ENCODE results near the gene FAP. TPM values are rescaled to one million over a fixed set of nuclear protein-coding genes. Genes with fewer than 3 reads are reported as not detected.

Gene FAP
- total RNA-seq, 2 donors from 2014 or later: not detected

DNA sequence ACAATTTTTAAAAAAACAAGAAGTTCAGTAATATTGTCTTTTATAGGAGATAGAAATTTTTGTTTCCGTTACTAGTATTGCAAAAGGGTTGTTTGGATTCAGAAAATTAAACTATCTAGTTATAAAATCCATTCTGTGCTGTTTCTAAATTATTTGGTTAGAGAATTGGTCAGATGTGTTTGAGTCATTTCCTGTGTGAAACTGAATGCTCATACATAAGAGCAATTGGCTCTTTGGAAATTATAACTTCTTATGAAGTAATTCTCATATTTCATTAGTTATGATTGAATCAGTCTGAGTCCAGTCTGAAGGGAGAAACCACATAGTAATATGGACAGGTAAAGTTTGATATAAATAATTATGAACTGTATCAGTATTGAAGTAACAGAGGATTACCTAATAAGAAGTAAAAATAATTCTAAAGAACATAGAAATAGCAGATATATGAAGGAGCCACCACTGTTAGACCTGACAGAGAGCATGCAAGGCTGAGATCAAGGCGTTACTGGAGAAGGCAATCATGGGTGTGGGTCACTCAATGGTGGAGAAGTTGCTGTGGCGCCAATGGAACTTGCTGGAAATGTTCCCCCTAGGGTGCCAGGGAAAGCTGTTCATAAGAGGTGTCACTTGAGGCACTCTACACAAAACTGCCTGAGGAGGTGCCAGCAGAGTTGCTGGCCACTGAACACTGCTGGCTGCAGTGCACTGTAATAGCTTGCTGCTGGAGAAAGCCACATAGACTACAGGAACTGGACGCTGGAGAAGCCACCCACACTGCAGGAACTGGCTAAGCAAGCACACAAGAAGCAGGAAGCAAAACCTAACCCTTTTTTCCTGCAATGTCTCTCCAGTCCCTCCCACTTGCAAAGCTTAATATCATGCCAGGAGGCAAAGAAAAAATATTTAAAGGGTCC is 18.0 kb upstream of the FAP start:
- Mint-ChIP-seq H3K4me1 (no peaks in the 10 kb centered on the region), H3K27ac (no peak overlapping the region), H3K4me3 (no peak overlapping the region), H3K36me3 (ENCODE audit: low read depth) (no peaks in the 10 kb centered on the region), H3K9me3 (no peaks in the 10 kb centered on the region), H3K27me3 (ENCODE audit: insufficient read depth) (no peaks in the 10 kb centered on the region)
- Histone ChIP-seq H3K9ac (ENCODE audit: extremely low read depth, low read length, poor library complexity, severe bottlenecking) (no peak overlapping the region), H3K27me3 (ENCODE audit: control insufficient read depth, insufficient read depth, low read length, poor library complexity, severe bottlenecking) (no peaks in the 10 kb centered on the region), H3K36me3 (ENCODE audit: control insufficient read depth, insufficient read depth, low read length) (no peaks in the 10 kb centered on the region), H3K27ac (ENCODE audit: low read depth, low read length) (no peak overlapping the region), H3K9me3 (ENCODE audit: control insufficient read depth, low read length) (no peaks in the 10 kb centered on the region), H3K4me3 (ENCODE audit: low read length) (no peak overlapping the region), H3K4me1 (ENCODE audit: control insufficient read depth, insufficient read depth, low read length) (no peaks in the 10 kb centered on the region)
- WGBS, 2 experiments (ENCODE audit: insufficient coverage in 1 of 2, insufficient read length in 1 of 2): 87 to 94% methylated on average over 2 to 4 of the region's 4 CpGs
- TF ChIP-seq, protein P1, sequence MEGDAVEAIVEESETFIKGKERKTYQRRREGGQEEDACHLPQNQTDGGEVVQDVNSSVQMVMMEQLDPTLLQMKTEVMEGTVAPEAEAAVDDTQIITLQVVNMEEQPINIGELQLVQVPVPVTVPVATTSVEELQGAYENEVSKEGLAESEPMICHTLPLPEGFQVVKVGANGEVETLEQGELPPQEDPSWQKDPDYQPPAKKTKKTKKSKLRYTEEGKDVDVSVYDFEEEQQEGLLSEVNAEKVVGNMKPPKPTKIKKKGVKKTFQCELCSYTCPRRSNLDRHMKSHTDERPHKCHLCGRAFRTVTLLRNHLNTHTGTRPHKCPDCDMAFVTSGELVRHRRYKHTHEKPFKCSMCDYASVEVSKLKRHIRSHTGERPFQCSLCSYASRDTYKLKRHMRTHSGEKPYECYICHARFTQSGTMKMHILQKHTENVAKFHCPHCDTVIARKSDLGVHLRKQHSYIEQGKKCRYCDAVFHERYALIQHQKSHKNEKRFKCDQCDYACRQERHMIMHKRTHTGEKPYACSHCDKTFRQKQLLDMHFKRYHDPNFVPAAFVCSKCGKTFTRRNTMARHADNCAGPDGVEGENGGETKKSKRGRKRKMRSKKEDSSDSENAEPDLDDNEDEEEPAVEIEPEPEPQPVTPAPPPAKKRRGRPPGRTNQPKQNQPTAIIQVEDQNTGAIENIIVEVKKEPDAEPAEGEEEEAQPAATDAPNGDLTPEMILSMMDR (conservative IDR thresholded peaks at IDR 0.05): no peak
- DNase-seq: no peak

DNA sequence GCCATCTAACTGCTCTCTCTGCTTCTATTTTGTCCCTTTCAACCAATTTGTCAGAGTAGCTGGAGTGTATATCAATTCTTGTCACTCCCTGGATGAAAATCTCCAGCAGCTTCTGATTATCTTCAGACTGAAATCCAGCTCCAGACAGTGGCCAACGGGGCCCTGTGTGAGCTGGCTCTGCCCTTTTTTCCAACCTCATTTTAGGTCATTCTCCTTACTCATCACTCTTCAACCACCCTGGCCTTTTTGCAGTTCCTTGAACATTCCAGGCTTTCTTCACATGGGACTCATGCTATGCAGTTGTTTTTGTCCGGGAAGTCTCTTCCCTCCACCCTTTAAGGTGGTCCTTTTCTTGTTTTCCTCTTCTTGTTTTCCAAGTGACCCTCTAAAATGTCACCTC is 15.4 kb upstream of the FAP start:
- H3K27me3 ChIP-seq (ENCODE audit: control insufficient read depth, insufficient read depth, low read length, poor library complexity, severe bottlenecking): no peaks in the 10 kb centered on the region
- no peaks in the 10 kb centered on the region for H3K4me1 ChIP-seq (ENCODE audit: control insufficient read depth, insufficient read depth, low read length)
- H3K9ac ChIP-seq (ENCODE audit: extremely low read depth, low read length, poor library complexity, severe bottlenecking): no peak overlapping the region
- 80 to 93% methylated on average over 1 to 2 of the region's 2 CpGs for WGBS, 2 experiments (ENCODE audit: insufficient coverage in 1 of 2, insufficient read length in 1 of 2)
- H3K27ac Mint-ChIP-seq: no peak overlapping the region
- TF ChIP-seq, protein P1 (conservative IDR thresholded peaks at IDR 0.05): no peak
- H3K9me3 ChIP-seq (ENCODE audit: control insufficient read depth, low read length): no peaks in the 10 kb centered on the region
- no peaks in the 10 kb centered on the region for H3K9me3 Mint-ChIP-seq
- H3K36me3 Mint-ChIP-seq (ENCODE audit: low read depth): no peaks in the 10 kb centered on the region
- H3K4me3 Mint-ChIP-seq: no peak overlapping the region
- no peak for DNase-seq
- H3K27me3 Mint-ChIP-seq (ENCODE audit: insufficient read depth): no peaks in the 10 kb centered on the region
- no peaks in the 10 kb centered on the region for H3K4me1 Mint-ChIP-seq
- no peak overlapping the region for H3K27ac ChIP-seq (ENCODE audit: low read depth, low read length)
- no peaks in the 10 kb centered on the region for H3K36me3 ChIP-seq (ENCODE audit: control insufficient read depth, insufficient read depth, low read length)
- no peak overlapping the region for H3K4me3 ChIP-seq (ENCODE audit: low read length)

DNA sequence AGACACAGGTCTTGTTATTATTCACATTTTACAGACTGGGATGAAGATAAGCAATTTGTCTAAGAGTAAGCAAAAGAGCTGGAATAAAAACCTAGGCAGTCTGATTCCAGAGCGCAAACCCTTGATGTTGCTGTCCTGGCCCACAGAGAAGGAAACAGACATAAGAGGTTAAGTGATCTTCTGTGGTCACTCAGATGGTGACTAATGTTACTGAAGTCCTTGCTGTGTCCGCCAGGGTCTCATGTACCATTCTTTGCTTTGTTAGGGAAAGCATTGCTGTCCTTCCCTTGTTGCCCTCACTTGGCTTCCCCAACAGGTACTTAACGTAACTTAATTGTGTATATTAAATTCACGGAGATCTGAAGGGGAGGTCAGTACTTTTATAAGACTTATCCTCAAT is 14.9 kb upstream of the FAP start:
- H3K27ac Mint-ChIP-seq: no peak overlapping the region
- no peaks in the 10 kb centered on the region for H3K4me1 ChIP-seq (ENCODE audit: control insufficient read depth, insufficient read depth, low read length)
- 84 to 100% methylated on average over 3 to 4 of the region's 4 CpGs for WGBS, 2 experiments (ENCODE audit: insufficient coverage in 1 of 2, insufficient read length in 1 of 2)
- no peak overlapping the region for H3K9ac ChIP-seq (ENCODE audit: extremely low read depth, low read length, poor library complexity, severe bottlenecking)
- no peaks in the 10 kb centered on the region for H3K36me3 ChIP-seq (ENCODE audit: control insufficient read depth, insufficient read depth, low read length)
- no peaks in the 10 kb centered on the region for H3K4me1 Mint-ChIP-seq
- H3K27me3 ChIP-seq (ENCODE audit: control insufficient read depth, insufficient read depth, low read length, poor library complexity, severe bottlenecking): no peaks in the 10 kb centered on the region
- no peaks in the 10 kb centered on the region for H3K36me3 Mint-ChIP-seq (ENCODE audit: low read depth)
- no peak overlapping the region for H3K27ac ChIP-seq (ENCODE audit: low read depth, low read length)
- no peak overlapping the region for H3K4me3 ChIP-seq (ENCODE audit: low read length)
- DNase-seq: no peak
- no peak overlapping the region for H3K4me3 Mint-ChIP-seq
- H3K27me3 Mint-ChIP-seq (ENCODE audit: insufficient read depth): no peaks in the 10 kb centered on the region
- no peaks in the 10 kb centered on the region for H3K9me3 Mint-ChIP-seq
- H3K9me3 ChIP-seq (ENCODE audit: control insufficient read depth, low read length): no peaks in the 10 kb centered on the region
- TF ChIP-seq, protein P1 (conservative IDR thresholded peaks at IDR 0.05): no peak
